GOT3 (cell line): ENCODE results near the gene LSM4.
"Not testable (repeated sequence)": the region's sequence is repeated elsewhere in the genome, so short reads cannot be mapped to it uniquely, and the experiment has no call there.

Source experiments
- DNase-seq: peaks from one replicate; lab custom pipeline; 2025; ENCODE audit warnings: mixed read lengths; lab: John Stamatoyannopoulos, UW

The LSM4 gene

GRCh38 chr19:18322759-18323460 lies at the start of gene LSM4:
LSM4 (minus strand) TSS chr19:18323076; CDS start chr19:18323020, 56 bp downstream.
- peak; percentile 93 for DNase-seq

GRCh38 chr19:18368504-18369222 lies 45.8 kb upstream of the LSM4 start:
- DNase-seq = no peak

- no peak for DNase-seq
Observed at GRCh38 chr19:18366021-18366435, 43.2 kb upstream of the LSM4 start.

GRCh38 chr19:18364826-18365528 lies 42.1 kb upstream of the LSM4 start:
- no peak for DNase-seq

- DNase-seq = not testable (repeated sequence)
Observed at GRCh38 chr19:18364277-18364825, 41.5 kb upstream of the LSM4 start.

- no peak for DNase-seq
Observed at GRCh38 chr19:18363787-18364186, 40.9 kb upstream of the LSM4 start.

GRCh38 chr19:18362934-18363542 lies 40.2 kb upstream of the LSM4 start:
- DNase-seq = no peak

- DNase-seq = no peak
Observed at GRCh38 chr19:18361646-18362045, 38.8 kb upstream of the LSM4 start.

GRCh38 chr19:18357041-18357440 lies 34.2 kb upstream of the LSM4 start:
- no peak for DNase-seq

- not testable (repeated sequence) for DNase-seq
Observed at GRCh38 chr19:18354743-18355142, 31.9 kb upstream of the LSM4 start.

GRCh38 chr19:18353378-18354005 lies 30.6 kb upstream of the LSM4 start:
- no peak for DNase-seq

GRCh38 chr19:18351544-18351943 lies 28.7 kb upstream of the LSM4 start:
- DNase-seq = no peak

GRCh38 chr19:18350490-18350889 lies 27.6 kb upstream of the LSM4 start:
- no peak for DNase-seq

- no peak for DNase-seq
Observed at GRCh38 chr19:18349524-18350128, 26.8 kb upstream of the LSM4 start.

- not testable (repeated sequence) for DNase-seq
Observed at GRCh38 chr19:18348818-18349339, 26.0 kb upstream of the LSM4 start.

GRCh38 chr19:18348171-18348570 lies 25.3 kb upstream of the LSM4 start:
- DNase-seq = no peak

GRCh38 chr19:18346091-18346490 lies 23.2 kb upstream of the LSM4 start:
- DNase-seq = no peak

- no peak for DNase-seq
Observed at GRCh38 chr19:18345296-18345695, 22.4 kb upstream of the LSM4 start.

GRCh38 chr19:18344582-18344950 lies 21.7 kb upstream of the LSM4 start:
- DNase-seq = no peak

GRCh38 chr19:18342090-18342632 lies 19.3 kb upstream of the LSM4 start:
- DNase-seq = no peak
